Nephron progenitor cell (in vitro differentiated cells): ENCODE data around the gene IDE.
A peak's percentile ranks its signal among the peaks of the same experiment; 100 is the strongest.

Source experiments
- DNase-seq: peaks from one replicate; pipeline ENCODE4 v3.0.0; 2021
- H3K27ac Mint-ChIP-seq: 2 replicates; pipeline ENCODE4 v1.8.0; 2021; ENCODE audit warnings: mild to moderate bottlenecking, moderate library complexity, mixed read lengths
- H3K27me3 Mint-ChIP-seq: 2 replicates; pipeline ENCODE4 v1.8.0; 2021; ENCODE audit warnings: mild to moderate bottlenecking, low read depth, mixed read lengths; ENCODE audit not compliant: poor library complexity
- H3K36me3 Mint-ChIP-seq: 2 replicates; pipeline ENCODE4 v1.8.0; 2021; ENCODE audit warnings: low read depth, mixed read lengths
- H3K4me1 Mint-ChIP-seq: 2 replicates; pipeline ENCODE4 v1.8.0; 2021; ENCODE audit warnings: mixed read lengths
- H3K4me3 Mint-ChIP-seq: 2 replicates; pipeline ENCODE4 v1.8.0; 2021; ENCODE audit warnings: mild to moderate bottlenecking, moderate library complexity, mixed read lengths
- H3K9me3 Mint-ChIP-seq: 2 replicates; pipeline ENCODE4 v1.8.0; 2021; ENCODE audit warnings: mild to moderate bottlenecking, moderate library complexity, mixed read lengths
- TF ChIP-seq, protein P1 (sequence below): fragments of 200-600 bp; sonication (generic); IDR thresholded peaks from 2 replicates; pipeline ENCODE4 v1.5.0; 2021; ENCODE audit warnings: antibody characterized with exemption

The IDE gene

DNA sequence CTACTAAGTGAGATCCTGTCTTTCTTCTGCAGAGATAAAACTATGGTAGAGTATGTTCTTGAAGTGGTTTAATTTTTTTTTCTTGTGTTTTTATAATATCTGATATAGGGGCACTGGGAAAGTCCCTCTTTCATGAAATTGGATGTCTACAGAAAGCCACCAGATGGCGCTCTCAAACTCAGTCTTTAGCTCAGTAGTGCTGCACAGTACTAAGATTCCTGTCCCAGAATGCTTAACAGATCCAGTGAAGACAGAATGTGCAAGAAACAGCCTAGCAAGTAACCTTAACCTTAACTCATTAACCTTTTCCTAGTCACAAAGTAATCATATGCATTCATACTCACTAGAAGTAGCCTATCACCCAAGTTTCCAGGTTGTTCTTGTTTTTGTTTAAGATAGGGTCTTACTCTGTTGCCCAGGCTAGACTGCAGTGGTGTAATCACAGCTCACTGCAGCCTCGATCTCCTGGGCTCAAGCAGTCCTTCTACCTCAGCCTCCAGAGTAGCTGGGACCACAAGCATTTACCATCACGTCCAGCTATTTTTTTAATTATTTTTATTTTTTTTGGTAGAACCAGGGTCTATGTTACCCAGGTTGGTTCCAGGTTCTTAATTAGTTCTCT lies 56.7 kb downstream of the IDE start:
- Mint-ChIP-seq H3K36me3 (peaks cover 16% of the 10 kb centered on the region), H3K4me3 (no peak overlapping the region), H3K27ac (no peak overlapping the region), H3K9me3 (no peaks in the 10 kb centered on the region), H3K27me3 (no peaks in the 10 kb centered on the region), H3K4me1 (no peaks in the 10 kb centered on the region)
- peak; percentile 59 for DNase-seq
- TF ChIP-seq, protein P1, sequence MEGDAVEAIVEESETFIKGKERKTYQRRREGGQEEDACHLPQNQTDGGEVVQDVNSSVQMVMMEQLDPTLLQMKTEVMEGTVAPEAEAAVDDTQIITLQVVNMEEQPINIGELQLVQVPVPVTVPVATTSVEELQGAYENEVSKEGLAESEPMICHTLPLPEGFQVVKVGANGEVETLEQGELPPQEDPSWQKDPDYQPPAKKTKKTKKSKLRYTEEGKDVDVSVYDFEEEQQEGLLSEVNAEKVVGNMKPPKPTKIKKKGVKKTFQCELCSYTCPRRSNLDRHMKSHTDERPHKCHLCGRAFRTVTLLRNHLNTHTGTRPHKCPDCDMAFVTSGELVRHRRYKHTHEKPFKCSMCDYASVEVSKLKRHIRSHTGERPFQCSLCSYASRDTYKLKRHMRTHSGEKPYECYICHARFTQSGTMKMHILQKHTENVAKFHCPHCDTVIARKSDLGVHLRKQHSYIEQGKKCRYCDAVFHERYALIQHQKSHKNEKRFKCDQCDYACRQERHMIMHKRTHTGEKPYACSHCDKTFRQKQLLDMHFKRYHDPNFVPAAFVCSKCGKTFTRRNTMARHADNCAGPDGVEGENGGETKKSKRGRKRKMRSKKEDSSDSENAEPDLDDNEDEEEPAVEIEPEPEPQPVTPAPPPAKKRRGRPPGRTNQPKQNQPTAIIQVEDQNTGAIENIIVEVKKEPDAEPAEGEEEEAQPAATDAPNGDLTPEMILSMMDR: peak; percentile 69

DNA sequence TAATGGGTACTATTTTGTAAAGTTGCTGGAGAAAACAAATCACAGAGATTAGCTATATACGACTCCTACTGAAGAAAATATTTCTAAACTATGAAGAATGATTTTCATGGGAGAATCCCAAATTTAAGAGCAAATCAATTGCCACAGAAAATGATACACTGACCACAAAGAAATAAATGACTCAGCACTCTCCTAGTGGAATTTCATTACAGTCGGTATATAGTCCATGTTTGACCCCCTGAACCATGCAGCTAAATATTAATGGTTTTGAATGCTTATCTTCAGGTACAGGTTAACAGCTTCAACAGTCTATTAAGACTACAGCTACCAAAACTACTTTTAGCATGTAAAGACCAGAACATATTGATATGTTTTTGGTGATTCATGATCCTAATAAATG lies 65.0 kb downstream of the IDE start:
- H3K4me1 Mint-ChIP-seq: no peaks in the 10 kb centered on the region
- no peaks in the 10 kb centered on the region for H3K9me3 Mint-ChIP-seq
- no peak overlapping the region for H3K4me3 Mint-ChIP-seq
- TF ChIP-seq, protein P1: no peak
- no peak overlapping the region for H3K27ac Mint-ChIP-seq
- peaks cover 45% of the 10 kb centered on the region for H3K36me3 Mint-ChIP-seq
- H3K27me3 Mint-ChIP-seq: no peaks in the 10 kb centered on the region
- no peak for DNase-seq

DNA sequence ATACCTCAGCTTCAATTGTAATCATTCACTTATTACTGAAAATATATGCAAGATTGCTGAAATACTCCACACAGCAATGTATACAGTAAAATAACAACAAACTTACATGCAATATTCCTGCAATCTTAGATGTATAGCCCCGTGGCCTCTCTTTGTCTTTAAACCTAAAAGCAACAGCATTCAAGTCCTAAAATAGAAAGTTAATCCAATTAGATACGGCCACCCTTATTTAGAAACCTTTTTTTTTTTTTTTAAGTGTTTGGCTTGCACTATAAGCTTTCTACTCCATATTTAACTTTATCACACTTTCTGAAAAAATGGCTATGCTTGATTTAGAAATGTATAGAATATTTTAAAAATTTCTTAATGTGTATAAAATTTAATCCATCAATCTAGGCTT lies 67.6 kb downstream of the IDE start:
- DNase-seq: no peak
- H3K27ac Mint-ChIP-seq: no peak overlapping the region
- no peak overlapping the region for H3K4me3 Mint-ChIP-seq
- no peaks in the 10 kb centered on the region for H3K4me1 Mint-ChIP-seq
- H3K27me3 Mint-ChIP-seq: no peaks in the 10 kb centered on the region
- no peaks in the 10 kb centered on the region for H3K9me3 Mint-ChIP-seq
- TF ChIP-seq, protein P1: no peak
- peaks cover 41% of the 10 kb centered on the region for H3K36me3 Mint-ChIP-seq

DNA sequence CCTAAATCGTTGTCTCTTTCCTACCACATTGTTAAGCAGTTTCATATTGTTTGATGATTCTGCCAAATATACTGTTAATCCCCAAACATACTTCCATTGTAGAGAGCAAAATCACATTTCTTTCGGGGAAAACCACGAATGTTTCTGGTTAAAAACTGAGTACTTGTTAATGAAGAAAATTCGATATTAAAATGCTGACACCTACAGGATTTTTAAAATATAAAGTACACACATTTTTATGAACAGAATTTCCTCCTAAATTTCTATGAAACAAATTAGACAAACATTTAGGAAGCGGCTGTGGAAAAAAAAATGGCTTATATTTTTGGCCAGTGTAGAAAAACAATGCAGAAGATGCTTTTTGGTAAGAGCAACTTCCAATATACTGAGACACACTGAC lies 68.8 kb downstream of the IDE start:
- Mint-ChIP-seq H3K27me3 (no peaks in the 10 kb centered on the region), H3K4me3 (no peak overlapping the region), H3K9me3 (no peaks in the 10 kb centered on the region), H3K36me3 (peaks cover 46% of the 10 kb centered on the region), H3K4me1 (no peaks in the 10 kb centered on the region), H3K27ac (no peak overlapping the region)
- TF ChIP-seq, protein P1: no peak
- DNase-seq: no peak

DNA sequence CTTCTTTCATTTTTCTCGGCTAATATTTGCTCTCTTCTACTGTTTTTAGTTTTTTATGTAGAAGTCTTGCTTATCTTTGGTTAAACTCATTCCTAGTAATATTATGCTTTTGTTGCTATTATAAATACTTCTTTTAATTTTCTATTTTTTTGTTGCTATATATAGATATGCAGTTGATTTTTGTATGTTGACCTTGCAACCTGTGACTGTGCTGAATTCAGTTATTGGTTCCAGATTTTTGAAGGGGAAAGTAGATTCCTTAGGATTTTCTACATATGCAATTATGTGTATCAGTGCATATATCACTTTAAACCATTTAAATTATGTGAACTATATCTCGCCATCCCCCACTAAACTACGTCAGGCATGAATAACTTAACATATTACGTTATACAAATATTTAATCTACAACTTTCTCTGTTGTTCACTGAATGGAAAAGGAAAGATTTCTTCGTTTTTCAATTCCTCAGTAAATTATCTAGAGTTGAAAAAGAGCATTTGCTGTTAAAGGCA lies 71.5 kb downstream of the IDE start:
- H3K36me3 Mint-ChIP-seq: peaks cover 48% of the 10 kb centered on the region
- H3K4me3 Mint-ChIP-seq: no peak overlapping the region
- TF ChIP-seq, protein P1: no peak
- H3K27me3 Mint-ChIP-seq: no peaks in the 10 kb centered on the region
- no peak overlapping the region for H3K27ac Mint-ChIP-seq
- no peaks in the 10 kb centered on the region for H3K4me1 Mint-ChIP-seq
- H3K9me3 Mint-ChIP-seq: no peaks in the 10 kb centered on the region
- no peak for DNase-seq

DNA sequence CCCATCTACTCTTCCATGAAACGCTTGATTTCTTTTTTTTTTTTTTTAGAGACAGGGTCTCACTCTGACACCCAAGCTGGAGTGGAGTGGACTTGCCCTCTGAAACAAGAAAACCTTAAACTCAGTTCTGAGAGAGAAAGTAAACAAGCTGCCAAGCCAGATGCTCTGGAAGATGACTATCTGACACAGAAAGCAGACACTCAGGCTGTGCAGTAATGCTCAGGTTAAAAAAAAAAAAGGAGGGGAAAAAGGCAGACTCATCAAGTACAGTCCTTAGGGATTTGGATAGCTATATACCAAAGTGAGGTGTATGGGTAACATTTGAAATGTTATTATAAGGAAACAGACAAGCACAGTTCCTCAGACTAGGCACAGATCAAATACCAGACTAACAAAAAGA lies 80.5 kb downstream of the IDE start:
- Mint-ChIP-seq H3K4me3 (no peak overlapping the region), H3K27me3 (no peaks in the 10 kb centered on the region), H3K27ac (peak overlapping the region; percentile 86), H3K4me1 (no peaks in the 10 kb centered on the region), H3K9me3 (no peaks in the 10 kb centered on the region), H3K36me3 (peaks cover 60% of the 10 kb centered on the region)
- TF ChIP-seq, protein P1: no peak
- DNase-seq: no peak
